SU-DHL-6 (cell line): ENCODE data around the gene GTF2H2.
"Not testable (repeated sequence)": the region's sequence is repeated elsewhere in the genome, so short reads cannot be mapped to it uniquely, and the experiment has no call there.

Experiments used
- CTCF ChIP-seq: fragments of 200-600 bp; sonication (generic); IDR thresholded peaks from one replicate; pipeline ENCODE4 v1.5.1; 2017; ENCODE audit warnings: antibody characterized with exemption, mild to moderate bottlenecking, low read length, moderate library complexity; ENCODE audit not compliant: insufficient read depth, poor library complexity, severe bottlenecking
- EZH2phosphoT487 ChIP-seq: fragments of 200-600 bp; sonication (generic), shearing (Covaris generic); conservative IDR thresholded peaks from 2 replicates; pipeline ENCODE4 v1.6.1; 2018; ENCODE audit warnings: mild to moderate bottlenecking, antibody characterized with exemption, low read length, moderate library complexity, mixed read lengths

- TF ChIP-seq CTCF, EZH2phosphoT487: not testable (repeated sequence)
Observed at GRCh38 chr5:71084280-71085063, 17.0 kb upstream of the GTF2H2 start.
